Urinary bladder (tissue), 4 donors: Measurements from ENCODE around the gene HK2. TPM values are rescaled to one million over a fixed set of nuclear protein-coding genes. Genes with fewer than 3 reads are reported as not detected.

Source experiments
- DNase-seq: peaks from one replicate; pipeline ENCODE4 v3.0.0-alpha.2; 2015; ENCODE audit errors: extremely low spot score
- H3K27ac ChIP-seq: one replicate; pipeline ENCODE4 v1.5.1; 2013; ENCODE audit warnings: low read depth, mild to moderate bottlenecking, moderate library complexity
- H3K36me3 ChIP-seq: one replicate; pipeline ENCODE4 v1.6.1; 2013; ENCODE audit warnings: mild to moderate bottlenecking, moderate library complexity; ENCODE audit not compliant: insufficient read depth
- H3K4me1 ChIP-seq: one replicate; pipeline ENCODE4 v1.6.1; 2013; ENCODE audit warnings: mild to moderate bottlenecking, moderate library complexity; ENCODE audit not compliant: insufficient read depth
- H3K4me3 ChIP-seq: one replicate; pipeline ENCODE4 v1.5.1; 2013; ENCODE audit warnings: low read depth, low read length
- WGBS: extraction: QIAGEN DNeasy Blood & Tissue Kit; methylation state at CpG from one replicate; pipeline ENCODE4 v1.1.7; 2013; 5-methylcytosine and 5-hydroxymethylcytosine counted together
- polyA plus RNA-seq: library from polyadenylated mRNA; stranded (reverse); fragments of 200-250 nt; gene quantifications from one replicate; pipeline ENCODE4 v1.2.3, GENCODE V29; 2013
- total RNA-seq: library from RNA; depleted of rRNA; stranded (reverse); fragments of >200 nt; gene quantifications from one replicate; pipeline ENCODE4 v1.2.3, GENCODE V29; 2014
- donor health status: healthy with polysubstance abuse.
- donor health status: healthy.

The HK2 gene
- total and polyA plus RNA-seq, 2 donors, result 8.2 to 9.7 TPM

GRCh38 chr2:74917702-74918619, 84.0 kb downstream of the HK2 start:
- 75% methylated on average over 20 of the region's 20 CpGs for WGBS
- DNase-seq, result no peak
- no peak overlapping the region for H3K27ac ChIP-seq

GRCh38 chr2:74919827-74920226, 85.9 kb downstream of the HK2 start:
- H3K27ac ChIP-seq, result no peak overlapping the region
- H3K4me3 ChIP-seq, result no peak overlapping the region
- H3K4me1 ChIP-seq, result no peaks in the 10 kb centered on the region
- no peaks in the 10 kb centered on the region for H3K36me3 ChIP-seq
- no peak for DNase-seq
- WGBS, result 2% methylated on average over 34 of the region's 34 CpGs

More at GRCh38 chr2:74917702-74918619, 84.0 kb downstream of the HK2 start:
- Histone ChIP-seq H3K4me1 (no peaks in the 10 kb centered on the region), H3K36me3 (no peaks in the 10 kb centered on the region), H3K4me3 (no peak overlapping the region)

GRCh38 chr2:74921236-74921736, 87.4 kb downstream of the HK2 start:
- WGBS, result 93% methylated on average over 2 of the region's 2 CpGs
- Histone ChIP-seq H3K36me3 (no peaks in the 10 kb centered on the region), H3K27ac (no peak overlapping the region), H3K4me3 (no peak overlapping the region), H3K4me1 (no peaks in the 10 kb centered on the region)
- DNase-seq, result no peak

GRCh38 chr2:74922592-74923227, 88.8 kb downstream of the HK2 start:
- WGBS, result 64% methylated on average over 5 of the region's 5 CpGs
- Histone ChIP-seq H3K27ac (no peak overlapping the region), H3K4me1 (no peaks in the 10 kb centered on the region), H3K4me3 (no peak overlapping the region), H3K36me3 (no peaks in the 10 kb centered on the region)
- DNase-seq, result no peak

- 82% methylated on average over 11 of the region's 11 CpGs for WGBS
- Histone ChIP-seq H3K27ac (no peak overlapping the region), H3K4me3 (no peak overlapping the region)
Observed at GRCh38 chr2:74924463-74925265, 90.7 kb downstream of the HK2 start.

GRCh38 chr2:74925361-74925786, 91.4 kb downstream of the HK2 start:
- no peak for DNase-seq
- H3K27ac ChIP-seq, result no peak overlapping the region
- WGBS, result 67% methylated on average over 2 of the region's 2 CpGs
- H3K4me3 ChIP-seq, result no peak overlapping the region
- no peaks in the 10 kb centered on the region for H3K4me1 ChIP-seq
- H3K36me3 ChIP-seq, result no peaks in the 10 kb centered on the region

More at GRCh38 chr2:74924463-74925265, 90.7 kb downstream of the HK2 start:
- no peaks in the 10 kb centered on the region for H3K36me3 ChIP-seq
- DNase-seq, result no peak
- no peaks in the 10 kb centered on the region for H3K4me1 ChIP-seq

- H3K27ac ChIP-seq, result no peak overlapping the region
- no peaks in the 10 kb centered on the region for H3K4me1 ChIP-seq
- H3K4me3 ChIP-seq, result no peak overlapping the region
- H3K36me3 ChIP-seq, result no peaks in the 10 kb centered on the region
- no peak for DNase-seq
- 84% methylated on average over 5 of the region's 5 CpGs for WGBS
Observed at GRCh38 chr2:74927621-74928020, 93.7 kb downstream of the HK2 start.

- 96% methylated on average over 8 of the region's 8 CpGs for WGBS
- H3K4me3 ChIP-seq, result no peak overlapping the region
- DNase-seq, result no peak
- H3K36me3 ChIP-seq, result no peaks in the 10 kb centered on the region
- H3K4me1 ChIP-seq, result no peaks in the 10 kb centered on the region
- no peak overlapping the region for H3K27ac ChIP-seq
Observed at GRCh38 chr2:74930811-74931486, 97.0 kb downstream of the HK2 start.

GRCh38 chr2:74931940-74932339, 98.0 kb downstream of the HK2 start:
- Histone ChIP-seq H3K36me3 (no peaks in the 10 kb centered on the region), H3K27ac (no peak overlapping the region), H3K4me3 (no peak overlapping the region), H3K4me1 (no peaks in the 10 kb centered on the region)
- no peak for DNase-seq
- 100% methylated on average over 2 of the region's 2 CpGs for WGBS

GRCh38 chr2:74935975-74936391, 102.1 kb downstream of the HK2 start:
- 84% methylated on average over 4 of the region's 4 CpGs for WGBS
- Histone ChIP-seq H3K4me1 (no peaks in the 10 kb centered on the region), H3K4me3 (no peak overlapping the region), H3K27ac (no peak overlapping the region), H3K36me3 (no peaks in the 10 kb centered on the region)
- DNase-seq, result no peak

- no peaks in the 10 kb centered on the region for H3K4me1 ChIP-seq
- no peaks in the 10 kb centered on the region for H3K36me3 ChIP-seq
- no peak for DNase-seq
- H3K27ac ChIP-seq, result no peak overlapping the region
- no peak overlapping the region for H3K4me3 ChIP-seq
- WGBS, result 92% methylated on average over 6 of the region's 6 CpGs
Observed at GRCh38 chr2:74937221-74937880, 103.4 kb downstream of the HK2 start.

- 95% methylated on average over 4 of the region's 4 CpGs for WGBS
Observed at GRCh38 chr2:74938264-74938663, 104.3 kb downstream of the HK2 start.

More at GRCh38 chr2:74938264-74938663, 104.3 kb downstream of the HK2 start:
- no peak overlapping the region for H3K4me3 ChIP-seq
- H3K27ac ChIP-seq, result no peak overlapping the region
- no peak for DNase-seq
- no peaks in the 10 kb centered on the region for H3K36me3 ChIP-seq
- H3K4me1 ChIP-seq, result no peaks in the 10 kb centered on the region
